Colonic mucosa (tissue), 4 donors: ENCODE measurements around the gene ARL17B. TPM values are rescaled to one million over a fixed set of nuclear protein-coding genes. Genes with fewer than 3 reads are reported as not detected.
"Not testable (repeated sequence)": the region's sequence is repeated elsewhere in the genome, so short reads cannot be mapped to it uniquely, and the experiment has no call there.

Experiments
- DNase-seq: peaks from one replicate; pipeline ENCODE4 v3.0.0-alpha.2; 2020
- H3K27ac ChIP-seq: fragments of 200-600 bp; one replicate; pipeline ENCODE4 v1.8.0; 2021
- H3K27me3 ChIP-seq: fragments of 200-600 bp; one replicate; pipeline ENCODE4 v1.8.0; 2021
- H3K36me3 ChIP-seq: fragments of 200-600 bp; one replicate; pipeline ENCODE4 v1.8.0; 2021
- H3K4me1 ChIP-seq: fragments of 200-600 bp; one replicate; pipeline ENCODE4 v1.8.0; 2021; ENCODE audit warnings: mild to moderate bottlenecking
- H3K4me3 ChIP-seq: fragments of 200-600 bp; one replicate; pipeline ENCODE4 v1.8.0; 2021
- H3K9ac ChIP-seq, 2 donors: one replicate each; pipeline ENCODE4 v1.7.0; 2013; ENCODE audit warnings: control low read depth in 2 of 2, low read depth in 2 of 2, low read length in 2 of 2
- H3K9me3 ChIP-seq: fragments of 200-600 bp; one replicate; pipeline ENCODE4 v1.8.0; 2021
- CTCF ChIP-seq: fragments of 200-600 bp; IDR thresholded peaks from one replicate; pipeline ENCODE4 v1.8.0; 2022; ENCODE audit warnings: antibody characterized with exemption, mild to moderate bottlenecking
- intact Hi-C: fragments of 100-400 bp; cut with DNase I; formaldehyde crosslinking; loops from one replicate; pipeline ENCODE4 v1.14.1; 2022
- total RNA-seq, 2 donors: library from RNA; stranded (reverse); fragmentation: NEBNext Ultra II Directional in 1 of 2; extraction: Animal tissue kit (Norgen Biotek cat#: 25700) in 1 of 2; gene quantifications; one replicate each; pipeline ENCODE4 v1.2.1, GENCODE V29; 2021
- donor health status: healthy.
- donor health status: DM: no; HTN: no; CAD: no.
- donor health status: DM: no; HTN: no; CAD: no.

The ARL17B gene
- total RNA-seq, 2 donors from 2014 or later, result 5.4 to 13.9 TPM

- H3K27ac ChIP-seq, H3K4me1 ChIP-seq, H3K9ac ChIP-seq, H3K27me3 ChIP-seq, H3K9me3 ChIP-seq, H3K36me3 ChIP-seq, H3K4me3 ChIP-seq, intact Hi-C loops: not testable (repeated sequence)
- peak; percentile 61 for DNase-seq
- peak; percentile 59 for TF ChIP-seq CTCF
Observed at GRCh38 chr17:46253722-46254121, 107.8 kb downstream of the ARL17B start.

GRCh38 chr17:46252804-46253203 lies 108.8 kb downstream of the ARL17B start:
- H3K9ac ChIP-seq, H3K9me3 ChIP-seq, H3K27ac ChIP-seq, DNase-seq, H3K36me3 ChIP-seq, intact Hi-C loops, H3K4me3 ChIP-seq, H3K27me3 ChIP-seq, H3K4me1 ChIP-seq: not testable (repeated sequence)

GRCh38 chr17:46249153-46249552 lies 112.4 kb downstream of the ARL17B start:
- H3K4me1 ChIP-seq, H3K4me3 ChIP-seq, H3K27me3 ChIP-seq, H3K9me3 ChIP-seq, H3K27ac ChIP-seq, H3K9ac ChIP-seq, intact Hi-C loops, DNase-seq, H3K36me3 ChIP-seq: not testable (repeated sequence)

- H3K4me1 ChIP-seq, H3K27me3 ChIP-seq, H3K9me3 ChIP-seq, DNase-seq, H3K4me3 ChIP-seq, H3K36me3 ChIP-seq, intact Hi-C loops, H3K9ac ChIP-seq, H3K27ac ChIP-seq: not testable (repeated sequence)
Observed at GRCh38 chr17:46244949-46245768, 116.4 kb downstream of the ARL17B start.

- H3K4me1 ChIP-seq, DNase-seq, intact Hi-C loops, H3K36me3 ChIP-seq, H3K9me3 ChIP-seq, H3K4me3 ChIP-seq, H3K27ac ChIP-seq, H3K9ac ChIP-seq, H3K27me3 ChIP-seq: not testable (repeated sequence)
Observed at GRCh38 chr17:46244339-46244913, 117.1 kb downstream of the ARL17B start.

- H3K4me3 ChIP-seq, H3K27me3 ChIP-seq, H3K36me3 ChIP-seq, H3K4me1 ChIP-seq, H3K27ac ChIP-seq, H3K9me3 ChIP-seq, H3K9ac ChIP-seq, DNase-seq, intact Hi-C loops: not testable (repeated sequence)
Observed at GRCh38 chr17:46243928-46244327, 117.6 kb downstream of the ARL17B start.

GRCh38 chr17:46243505-46243904 lies 118.1 kb downstream of the ARL17B start:
- H3K36me3 ChIP-seq, H3K4me3 ChIP-seq, H3K9me3 ChIP-seq, H3K27ac ChIP-seq, intact Hi-C loops, H3K4me1 ChIP-seq, H3K27me3 ChIP-seq, DNase-seq, H3K9ac ChIP-seq: not testable (repeated sequence)

- H3K4me1 ChIP-seq, H3K9ac ChIP-seq, H3K4me3 ChIP-seq, intact Hi-C loops, DNase-seq, H3K27me3 ChIP-seq, H3K27ac ChIP-seq, H3K9me3 ChIP-seq, H3K36me3 ChIP-seq: not testable (repeated sequence)
Observed at GRCh38 chr17:46231359-46231758, 130.2 kb downstream of the ARL17B start.

GRCh38 chr17:46225274-46225794 lies 136.2 kb downstream of the ARL17B start:
- H3K36me3 ChIP-seq, H3K4me1 ChIP-seq, H3K27me3 ChIP-seq, H3K27ac ChIP-seq, H3K9me3 ChIP-seq, intact Hi-C loops: not testable (repeated sequence)
- Histone ChIP-seq H3K9ac (peak overlapping the region; percentile 34 to 50), H3K4me3 (peak overlapping the region; percentile 44)
- peak; percentile 98 for DNase-seq

- H3K36me3 ChIP-seq, H3K27me3 ChIP-seq, intact Hi-C loops, H3K9me3 ChIP-seq, H3K27ac ChIP-seq, DNase-seq, H3K4me1 ChIP-seq: not testable (repeated sequence)
- H3K4me3 ChIP-seq, result peak overlapping the region; percentile 44
- H3K9ac ChIP-seq, result peak overlapping the region; percentile 34 to 50
Observed at GRCh38 chr17:46224864-46225263, 136.7 kb downstream of the ARL17B start.
